HFFc6 (cell line): Measurements from ENCODE around the gene ANKS6. TPM values are rescaled to one million over a fixed set of nuclear protein-coding genes. Genes with fewer than 3 reads are reported as not detected.

ENCODE experiments used
- DNase-seq: peaks from one replicate; pipeline ENCODE4 v3.0.0-alpha.2; 2018
- H3K27ac Mint-ChIP-seq: 2 replicates; pipeline ENCODE4 v1.8.0; 2020; ENCODE audit warnings: mild to moderate bottlenecking, mixed read lengths
- H3K27me3 Mint-ChIP-seq: 2 replicates; pipeline ENCODE4 v1.8.0; 2021; ENCODE audit warnings: mild to moderate bottlenecking, moderate library complexity, mixed read lengths; ENCODE audit not compliant: insufficient read depth
- H3K36me3 Mint-ChIP-seq: 2 replicates; pipeline ENCODE4 v1.8.0; 2021; ENCODE audit warnings: low read depth, mixed read lengths
- H3K4me1 Mint-ChIP-seq: 2 replicates; pipeline ENCODE4 v1.8.0; 2020; ENCODE audit warnings: low read depth, mixed read lengths
- H3K4me3 Mint-ChIP-seq: 2 replicates; pipeline ENCODE4 v1.8.0; 2020; ENCODE audit warnings: mild to moderate bottlenecking, moderate library complexity, mixed read lengths
- H3K9me3 Mint-ChIP-seq: 2 replicates; pipeline ENCODE4 v1.8.0; 2020; ENCODE audit warnings: mild to moderate bottlenecking, mixed read lengths
- CTCF ChIP-seq: fragments of 200-600 bp; sonication (generic); IDR thresholded peaks from 2 replicates; pipeline ENCODE4 v1.5.0; 2021; ENCODE audit warnings: antibody characterized with exemption, mild to moderate bottlenecking
- total RNA-seq, 6 experiments: library from RNA; stranded (reverse); fragmentation: NEBNext Ultra II Directional; extraction: Animal tissue kit (Norgen Biotek cat#: 25700); gene quantifications; 2 replicates in 1 of 6; 3 replicates in 5 of 6; pipeline ENCODE4 v1.2.3, GENCODE V29; 2021

The ANKS6 gene
- total RNA-seq, 6 experiments from 2014 or later: 12.7 to 16.6 (median 14.8) TPM

GRCh38 chr9:98838155-98838867, 42.0 kb upstream of the ANKS6 start:
- Mint-ChIP-seq H3K27ac (no peak overlapping the region), H3K4me3 (no peak overlapping the region), H3K27me3 (peaks cover 26% of the 10 kb centered on the region), H3K36me3 (no peaks in the 10 kb centered on the region), H3K9me3 (no peaks in the 10 kb centered on the region), H3K4me1 (no peaks in the 10 kb centered on the region)
- no peak for TF ChIP-seq CTCF
- DNase-seq: no peak

- H3K4me3 Mint-ChIP-seq: no peak overlapping the region
- DNase-seq: no peak
- no peaks in the 10 kb centered on the region for H3K9me3 Mint-ChIP-seq
- no peaks in the 10 kb centered on the region for H3K36me3 Mint-ChIP-seq
- H3K27me3 Mint-ChIP-seq: peaks cover 29% of the 10 kb centered on the region
- no peaks in the 10 kb centered on the region for H3K4me1 Mint-ChIP-seq
- H3K27ac Mint-ChIP-seq: no peak overlapping the region
- no peak for TF ChIP-seq CTCF
Observed at GRCh38 chr9:98837516-98837915, 41.2 kb upstream of the ANKS6 start.

- Mint-ChIP-seq H3K27me3 (peaks cover 31% of the 10 kb centered on the region), H3K4me3 (no peak overlapping the region), H3K36me3 (no peaks in the 10 kb centered on the region), H3K9me3 (no peaks in the 10 kb centered on the region), H3K27ac (no peak overlapping the region), H3K4me1 (no peaks in the 10 kb centered on the region)
- no peak for TF ChIP-seq CTCF
- no peak for DNase-seq
Observed at GRCh38 chr9:98836206-98836605, 39.9 kb upstream of the ANKS6 start.

- no peaks in the 10 kb centered on the region for H3K9me3 Mint-ChIP-seq
- no peak for TF ChIP-seq CTCF
- no peaks in the 10 kb centered on the region for H3K36me3 Mint-ChIP-seq
- no peak overlapping the region for H3K4me3 Mint-ChIP-seq
- no peaks in the 10 kb centered on the region for H3K4me1 Mint-ChIP-seq
- H3K27me3 Mint-ChIP-seq: peaks cover 27% of the 10 kb centered on the region
- DNase-seq: no peak
- no peak overlapping the region for H3K27ac Mint-ChIP-seq
Observed at GRCh38 chr9:98834386-98834785, 38.0 kb upstream of the ANKS6 start.

- Mint-ChIP-seq H3K4me3 (no peak overlapping the region), H3K4me1 (no peaks in the 10 kb centered on the region), H3K27ac (no peak overlapping the region), H3K36me3 (no peaks in the 10 kb centered on the region), H3K9me3 (no peaks in the 10 kb centered on the region), H3K27me3 (peaks cover 25% of the 10 kb centered on the region)
- no peak for TF ChIP-seq CTCF
- DNase-seq: no peak
Observed at GRCh38 chr9:98833090-98833956, 37.0 kb upstream of the ANKS6 start.
